WTC11 (cell line): ENCODE results near the gene RPRD1A.

Source experiments
- ATF2 ChIP-seq: sonication (generic); formaldehyde crosslinking; IDR thresholded peaks from 2 replicates; pipeline ENCODE4 v1.8.1; 2022; ENCODE audit warnings: low read depth, missing genetic modification reagents, borderline replicate concordance
- FOXP1 ChIP-seq: sonication (generic); formaldehyde crosslinking; IDR thresholded peaks from 2 replicates; pipeline ENCODE4 v1.8.0; 2022; ENCODE audit warnings: missing genetic modification reagents, mild to moderate bottlenecking, moderate library complexity, borderline replicate concordance
- GABPB1 ChIP-seq: sonication (generic); formaldehyde crosslinking; IDR thresholded peaks from 2 replicates; pipeline ENCODE4 v1.8.1; 2023; ENCODE audit warnings: mild to moderate bottlenecking, missing genetic modification reagents
- IRF2 ChIP-seq: sonication (generic); formaldehyde crosslinking; IDR thresholded peaks from 2 replicates; pipeline ENCODE4 v1.8.0; 2022; ENCODE audit warnings: low read depth, missing genetic modification reagents, borderline replicate concordance
- JUN ChIP-seq: sonication (generic); formaldehyde crosslinking; IDR thresholded peaks from 2 replicates; pipeline ENCODE4 v1.8.0; 2023; ENCODE audit warnings: mild to moderate bottlenecking, missing genetic modification reagents
- TEAD4 ChIP-seq: sonication (generic); formaldehyde crosslinking; IDR thresholded peaks from 2 replicates; pipeline ENCODE4 v1.8.0; 2022; ENCODE audit warnings: mild to moderate bottlenecking, missing genetic modification reagents
- TF ChIP-seq, protein P1 (sequence below): fragments of 200-600 bp; IDR thresholded peaks from 2 replicates; pipeline ENCODE4 v1.8.0; 2022; ENCODE audit warnings: antibody characterized with exemption
- TF ChIP-seq, protein P2 (sequence below): sonication (generic); formaldehyde crosslinking; IDR thresholded peaks from 2 replicates; pipeline ENCODE4 v1.8.0; 2023; ENCODE audit warnings: mild to moderate bottlenecking, missing genetic modification reagents
- TF ChIP-seq, protein P3 (sequence below): sonication (generic); formaldehyde crosslinking; IDR thresholded peaks from 2 replicates; pipeline ENCODE4 v1.8.1; 2022; ENCODE audit warnings: missing genetic modification reagents, borderline replicate concordance

DNA sequence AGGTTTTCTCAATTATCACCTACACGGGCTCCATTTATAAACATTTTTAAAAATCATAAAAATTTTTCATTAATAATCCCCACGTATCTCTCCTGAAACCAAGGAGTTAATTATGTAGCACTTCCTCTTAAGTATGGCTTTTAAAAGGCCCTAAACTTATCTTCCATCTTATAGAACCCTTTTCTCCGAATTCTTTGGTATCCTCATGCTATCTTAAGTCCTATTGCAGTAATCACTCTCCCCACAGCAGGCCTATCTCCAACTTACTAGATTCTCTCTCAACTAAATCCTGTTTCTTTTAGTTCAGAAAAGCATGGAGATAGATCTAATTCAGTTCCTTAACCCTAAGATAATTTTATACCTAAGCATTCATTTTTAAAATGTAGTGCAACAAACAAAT lies 26.2 kb downstream of the RPRD1A start:
- TF ChIP-seq JUN (CRISPR knock-in tag) (no peak), FOXP1 (no peak), ATF2 (CRISPR knock-in tag) (no peak), GABPB1 (no peak), TEAD4 (no peak), IRF2 (CRISPR knock-in tag) (no peak)
- TF ChIP-seq, protein P1, sequence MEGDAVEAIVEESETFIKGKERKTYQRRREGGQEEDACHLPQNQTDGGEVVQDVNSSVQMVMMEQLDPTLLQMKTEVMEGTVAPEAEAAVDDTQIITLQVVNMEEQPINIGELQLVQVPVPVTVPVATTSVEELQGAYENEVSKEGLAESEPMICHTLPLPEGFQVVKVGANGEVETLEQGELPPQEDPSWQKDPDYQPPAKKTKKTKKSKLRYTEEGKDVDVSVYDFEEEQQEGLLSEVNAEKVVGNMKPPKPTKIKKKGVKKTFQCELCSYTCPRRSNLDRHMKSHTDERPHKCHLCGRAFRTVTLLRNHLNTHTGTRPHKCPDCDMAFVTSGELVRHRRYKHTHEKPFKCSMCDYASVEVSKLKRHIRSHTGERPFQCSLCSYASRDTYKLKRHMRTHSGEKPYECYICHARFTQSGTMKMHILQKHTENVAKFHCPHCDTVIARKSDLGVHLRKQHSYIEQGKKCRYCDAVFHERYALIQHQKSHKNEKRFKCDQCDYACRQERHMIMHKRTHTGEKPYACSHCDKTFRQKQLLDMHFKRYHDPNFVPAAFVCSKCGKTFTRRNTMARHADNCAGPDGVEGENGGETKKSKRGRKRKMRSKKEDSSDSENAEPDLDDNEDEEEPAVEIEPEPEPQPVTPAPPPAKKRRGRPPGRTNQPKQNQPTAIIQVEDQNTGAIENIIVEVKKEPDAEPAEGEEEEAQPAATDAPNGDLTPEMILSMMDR, result no peak
- TF ChIP-seq, protein P2, sequence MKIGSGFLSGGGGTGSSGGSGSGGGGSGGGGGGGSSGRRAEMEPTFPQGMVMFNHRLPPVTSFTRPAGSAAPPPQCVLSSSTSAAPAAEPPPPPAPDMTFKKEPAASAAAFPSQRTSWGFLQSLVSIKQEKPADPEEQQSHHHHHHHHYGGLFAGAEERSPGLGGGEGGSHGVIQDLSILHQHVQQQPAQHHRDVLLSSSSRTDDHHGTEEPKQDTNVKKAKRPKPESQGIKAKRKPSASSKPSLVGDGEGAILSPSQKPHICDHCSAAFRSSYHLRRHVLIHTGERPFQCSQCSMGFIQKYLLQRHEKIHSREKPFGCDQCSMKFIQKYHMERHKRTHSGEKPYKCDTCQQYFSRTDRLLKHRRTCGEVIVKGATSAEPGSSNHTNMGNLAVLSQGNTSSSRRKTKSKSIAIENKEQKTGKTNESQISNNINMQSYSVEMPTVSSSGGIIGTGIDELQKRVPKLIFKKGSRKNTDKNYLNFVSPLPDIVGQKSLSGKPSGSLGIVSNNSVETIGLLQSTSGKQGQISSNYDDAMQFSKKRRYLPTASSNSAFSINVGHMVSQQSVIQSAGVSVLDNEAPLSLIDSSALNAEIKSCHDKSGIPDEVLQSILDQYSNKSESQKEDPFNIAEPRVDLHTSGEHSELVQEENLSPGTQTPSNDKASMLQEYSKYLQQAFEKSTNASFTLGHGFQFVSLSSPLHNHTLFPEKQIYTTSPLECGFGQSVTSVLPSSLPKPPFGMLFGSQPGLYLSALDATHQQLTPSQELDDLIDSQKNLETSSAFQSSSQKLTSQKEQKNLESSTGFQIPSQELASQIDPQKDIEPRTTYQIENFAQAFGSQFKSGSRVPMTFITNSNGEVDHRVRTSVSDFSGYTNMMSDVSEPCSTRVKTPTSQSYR (CRISPR knock-in tag), result no peak
- TF ChIP-seq, protein P3, sequence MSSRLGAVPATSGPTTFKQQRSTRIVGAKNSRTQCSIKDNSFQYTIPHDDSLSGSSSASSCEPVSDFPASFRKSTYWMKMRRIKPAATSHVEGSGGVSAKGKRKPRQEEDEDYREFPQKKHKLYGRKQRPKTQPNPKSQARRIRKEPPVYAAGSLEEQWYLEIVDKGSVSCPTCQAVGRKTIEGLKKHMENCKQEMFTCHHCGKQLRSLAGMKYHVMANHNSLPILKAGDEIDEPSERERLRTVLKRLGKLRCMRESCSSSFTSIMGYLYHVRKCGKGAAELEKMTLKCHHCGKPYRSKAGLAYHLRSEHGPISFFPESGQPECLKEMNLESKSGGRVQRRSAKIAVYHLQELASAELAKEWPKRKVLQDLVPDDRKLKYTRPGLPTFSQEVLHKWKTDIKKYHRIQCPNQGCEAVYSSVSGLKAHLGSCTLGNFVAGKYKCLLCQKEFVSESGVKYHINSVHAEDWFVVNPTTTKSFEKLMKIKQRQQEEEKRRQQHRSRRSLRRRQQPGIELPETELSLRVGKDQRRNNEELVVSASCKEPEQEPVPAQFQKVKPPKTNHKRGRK (CRISPR knock-in tag), result no peak
